ENCODE data around the gene CIAPIN1. TPM values are rescaled to one million over a fixed set of nuclear protein-coding genes. Genes with fewer than 3 reads are reported as not detected.

The CIAPIN1 gene
- 43.7 TPM for total RNA-seq
- long read RNA-seq, transcript CIAPIN1-201 (9 exons, 2,182 nt), result major isoform, 43 of 50 reads
- long read RNA-seq, partial matches to known transcripts, result 1 of 50 reads
- long read RNA-seq, other reads (novel, unspliced or antisense), result 4 of 50 reads

GRCh38 chr16:57447186-57447962 lies at the start of gene CIAPIN1, which contains the start of gene COQ9:
CIAPIN1 (minus strand) TSS chr16:57447385; CDS start chr16:57440928, 6,457 bp downstream.
COQ9 (plus strand) TSS chr16:57447479; CDS start chr16:57447506, 27 bp downstream.
- intact Hi-C loops (cut with DNase I), result loop anchor here (2.0 kb wide), 1 partner anchor 71 kb away; no protein-coding TSS in a partner anchor
- peak; percentile 98 for DNase-seq (ENCODE audit: missing footprints)
- peak; percentile 99 for ATAC-seq

- DNase-seq (ENCODE audit: missing footprints) (no peak), ATAC-seq (no peak)
- intact Hi-C loops (cut with DNase I), result no loop called here
Measured at GRCh38 chr16:57493767-57494166, 46.6 kb upstream of the CIAPIN1 start.

GRCh38 chr16:57489229-57489628 lies 42.0 kb upstream of the CIAPIN1 start:
- no peak for ATAC-seq
- intact Hi-C loops (cut with DNase I), result no loop called here
- no peak for DNase-seq (ENCODE audit: missing footprints)

GRCh38 chr16:57486858-57487834 lies 40.0 kb upstream of the CIAPIN1 start:
- intact Hi-C loops (cut with DNase I), result no loop called here
- DNase-seq (ENCODE audit: missing footprints) (no peak), ATAC-seq (no peak)

- ATAC-seq, result peak; percentile 97
- intact Hi-C loops (cut with DNase I), result no loop called here
- peak; percentile 92 for DNase-seq (ENCODE audit: missing footprints)
Measured at GRCh38 chr16:57485916-57486857, 39.0 kb upstream of the CIAPIN1 start, which contains the start of gene DOK4. DOK4 (minus strand) TSS chr16:57486493; CDS start chr16:57479507, 6,986 bp downstream.

- DNase-seq (ENCODE audit: missing footprints) (no peak), ATAC-seq (peak; percentile 4)
- intact Hi-C loops (cut with DNase I), result no loop called here
Measured at GRCh38 chr16:57485091-57485915, 38.1 kb upstream of the CIAPIN1 start.

- intact Hi-C loops (cut with DNase I), result no loop called here
- DNase-seq (ENCODE audit: missing footprints) (no peak), ATAC-seq (no peak)
Measured at GRCh38 chr16:57484515-57485005, 37.4 kb upstream of the CIAPIN1 start.

- DNase-seq (ENCODE audit: missing footprints) (no peak), ATAC-seq (no peak)
- intact Hi-C loops (cut with DNase I), result no loop called here
Measured at GRCh38 chr16:57483725-57484514, 36.7 kb upstream of the CIAPIN1 start.

GRCh38 chr16:57482845-57483545 lies 35.8 kb upstream of the CIAPIN1 start:
- ATAC-seq (no peak), DNase-seq (ENCODE audit: missing footprints) (no peak)
- intact Hi-C loops (cut with DNase I), result no loop called here

GRCh38 chr16:57481421-57481820 lies 34.2 kb upstream of the CIAPIN1 start:
- intact Hi-C loops (cut with DNase I), result no loop called here
- no peak for DNase-seq (ENCODE audit: missing footprints)
- ATAC-seq, result no peak

GRCh38 chr16:57480754-57481230 lies 33.6 kb upstream of the CIAPIN1 start:
- no peak for DNase-seq (ENCODE audit: missing footprints)
- intact Hi-C loops (cut with DNase I), result no loop called here

GRCh38 chr16:57479976-57480753 lies 33.0 kb upstream of the CIAPIN1 start:
- peak; percentile 80 for ATAC-seq
- intact Hi-C loops (cut with DNase I), result loop anchor here (5.0 kb wide), 1 partner anchor 37 kb away; no protein-coding TSS in a partner anchor
- DNase-seq (ENCODE audit: missing footprints), result no peak

More at GRCh38 chr16:57480754-57481230, 33.6 kb upstream of the CIAPIN1 start:
- no peak for ATAC-seq

- peak; percentile 74 for ATAC-seq
- DNase-seq (ENCODE audit: missing footprints), result no peak
- intact Hi-C loops (cut with DNase I), result loop anchor here (5.0 kb wide), 1 partner anchor 38 kb away; no protein-coding TSS in a partner anchor
Measured at GRCh38 chr16:57479205-57479975, 32.2 kb upstream of the CIAPIN1 start.
